GM21576 (cell line): ENCODE results near the gene SLC9A4.

ENCODE experiments used
- ATAC-seq: cut with Tn5 transposase; IDR thresholded peaks from one replicate; pipeline ENCODE4 v1.9.1; 2021; ENCODE audit warnings: mild to moderate bottlenecking, moderate library complexity; ENCODE audit not compliant: unreplicated experiment

The SLC9A4 gene

GRCh38 chr2:102492006-102492405, 19.0 kb downstream of the SLC9A4 start:
- ATAC-seq, result no peak

- no peak for ATAC-seq
Observed at GRCh38 chr2:102494570-102494969, 21.5 kb downstream of the SLC9A4 start.

- no peak for ATAC-seq
Observed at GRCh38 chr2:102498414-102498813, 25.4 kb downstream of the SLC9A4 start.

GRCh38 chr2:102499558-102499957, 26.5 kb downstream of the SLC9A4 start:
- no peak for ATAC-seq

- no peak for ATAC-seq
Observed at GRCh38 chr2:102502576-102502975, 29.6 kb downstream of the SLC9A4 start.

- ATAC-seq, result no peak
Observed at GRCh38 chr2:102504833-102505232, 31.8 kb downstream of the SLC9A4 start.

- no peak for ATAC-seq
Observed at GRCh38 chr2:102505290-102505689, 32.3 kb downstream of the SLC9A4 start.

- ATAC-seq, result no peak
Observed at GRCh38 chr2:102506743-102507142, 33.7 kb downstream of the SLC9A4 start.

- ATAC-seq, result no peak
Observed at GRCh38 chr2:102508863-102509262, 35.8 kb downstream of the SLC9A4 start.

- no peak for ATAC-seq
Observed at GRCh38 chr2:102509749-102510148, 36.7 kb downstream of the SLC9A4 start.

GRCh38 chr2:102510791-102511575, 38.0 kb downstream of the SLC9A4 start:
- ATAC-seq, result no peak

- no peak for ATAC-seq
Observed at GRCh38 chr2:102512161-102512560, 39.1 kb downstream of the SLC9A4 start.

GRCh38 chr2:102513355-102513939, 40.4 kb downstream of the SLC9A4 start:
- no peak for ATAC-seq

- no peak for ATAC-seq
Observed at GRCh38 chr2:102514061-102514785, 41.2 kb downstream of the SLC9A4 start.

- ATAC-seq, result no peak
Observed at GRCh38 chr2:102515851-102516250, 42.8 kb downstream of the SLC9A4 start.

GRCh38 chr2:102518170-102518569, 45.1 kb downstream of the SLC9A4 start:
- ATAC-seq, result no peak

- ATAC-seq, result peak; percentile 71
Observed at GRCh38 chr2:102520009-102520408, 47.0 kb downstream of the SLC9A4 start.

GRCh38 chr2:102520801-102521200, 47.8 kb downstream of the SLC9A4 start:
- ATAC-seq, result no peak

- ATAC-seq, result no peak
Observed at GRCh38 chr2:102522162-102522561, 49.1 kb downstream of the SLC9A4 start.

- no peak for ATAC-seq
Observed at GRCh38 chr2:102522890-102523289, 49.9 kb downstream of the SLC9A4 start.

GRCh38 chr2:102523651-102524050, 50.6 kb downstream of the SLC9A4 start:
- ATAC-seq, result no peak

GRCh38 chr2:102527086-102527485, 54.1 kb downstream of the SLC9A4 start:
- no peak for ATAC-seq
